Suprapubic skin (tissue), 4 donors: ENCODE measurements around the gene FDX1. TPM values are rescaled to one million over a fixed set of nuclear protein-coding genes. Genes with fewer than 3 reads are reported as not detected.

Experiments
- DNase-seq, 2 donors: peaks; one replicate each; pipeline ENCODE4 v3.0.0-alpha.2; 2019; ENCODE audit warnings: low spot score in 2 of 2
- H3K27ac ChIP-seq: fragments of 200-600 bp; sonication (generic); one replicate; pipeline ENCODE4 v1.5.1; 2019
- H3K27me3 ChIP-seq: fragments of 200-600 bp; sonication (generic); one replicate; pipeline ENCODE4 v1.5.1; 2019
- H3K36me3 ChIP-seq: fragments of 200-600 bp; sonication (generic); one replicate; pipeline ENCODE4 v1.5.1; 2019
- H3K4me1 ChIP-seq: fragments of 200-600 bp; sonication (generic); one replicate; pipeline ENCODE4 v1.5.1; 2019
- H3K4me3 ChIP-seq: fragments of 200-600 bp; sonication (generic); one replicate; pipeline ENCODE4 v1.5.1; 2019; ENCODE audit warnings: mild to moderate bottlenecking
- H3K9me3 ChIP-seq: fragments of 200-600 bp; sonication (generic); one replicate; pipeline ENCODE4 v1.5.1; 2019
- CTCF ChIP-seq, 2 donors: fragments of 200-600 bp in 1 of 2; fragments of 450-650 bp in 1 of 2; sonication (generic) in 1 of 2; IDR thresholded peaks; one replicate each; pipeline ENCODE4 v1.5.1; 2016 to 2019; ENCODE audit warnings: antibody characterized with exemption in 2 of 2, mild to moderate bottlenecking in 1 of 2, moderate library complexity in 1 of 2
- EP300 ChIP-seq: sonication (generic); formaldehyde crosslinking; IDR thresholded peaks from one replicate; pipeline ENCODE4 v1.6.1; 2017; ENCODE audit warnings: antibody characterized with exemption
- POLR2A ChIP-seq, 2 donors: fragments of 450-650 bp; IDR thresholded peaks; one replicate each; pipeline ENCODE4 v1.6.1; 2017; ENCODE audit warnings: antibody characterized with exemption in 2 of 2, mild to moderate bottlenecking in 2 of 2, moderate library complexity in 2 of 2
- POLR2AphosphoS5 ChIP-seq, 3 donors: sonication (generic); formaldehyde crosslinking; IDR thresholded peaks; one replicate each; pipeline ENCODE4 v1.6.1; 2017; ENCODE audit warnings: antibody characterized with exemption in 3 of 3
- WGBS: methylation state at CpG from one replicate; pipeline ENCODE4 v1.1.5; 2018; 5-methylcytosine and 5-hydroxymethylcytosine counted together
- total RNA-seq, 4 donors: library from RNA; depleted of rRNA; stranded (reverse); fragments of >200 nt; gene quantifications; one replicate each; pipeline ENCODE4 v1.1.0, GENCODE V29; 2016

Gene FDX1
- total RNA-seq, 4 donors from 2014 or later, result 6.0 to 14.6 (median 8.7) TPM

GRCh38 chr11:110470716-110471115 lies 41.0 kb downstream of the FDX1 start:
- WGBS, result 90% methylated on average over 2 of the region's 2 CpGs
- Histone ChIP-seq H3K27me3 (no peaks in the 10 kb centered on the region), H3K4me1 (no peaks in the 10 kb centered on the region), H3K36me3 (no peaks in the 10 kb centered on the region), H3K27ac (no peak overlapping the region), H3K4me3 (no peak overlapping the region), H3K9me3 (no peaks in the 10 kb centered on the region)
- TF ChIP-seq CTCF (IDR thresholded peaks at IDR 0.05), result no peak
- no peak for TF ChIP-seq POLR2AphosphoS5 (IDR thresholded peaks at IDR 0.05)
- TF ChIP-seq POLR2A (IDR thresholded peaks at IDR 0.05), result no peak
- TF ChIP-seq EP300, result no peak
- no peak for DNase-seq

GRCh38 chr11:110471371-110471770 lies 41.6 kb downstream of the FDX1 start:
- no peaks in the 10 kb centered on the region for H3K27me3 ChIP-seq
- no peaks in the 10 kb centered on the region for H3K36me3 ChIP-seq
- no peak for DNase-seq
- H3K27ac ChIP-seq, result no peak overlapping the region
- WGBS, result 78% methylated on average over 1 of the region's 1 CpG
- no peak overlapping the region for H3K4me3 ChIP-seq
- TF ChIP-seq POLR2AphosphoS5 (IDR thresholded peaks at IDR 0.05) (no peak), EP300 (no peak), POLR2A (IDR thresholded peaks at IDR 0.05) (no peak), CTCF (IDR thresholded peaks at IDR 0.05) (no peak)
- H3K9me3 ChIP-seq, result no peaks in the 10 kb centered on the region
- H3K4me1 ChIP-seq, result no peaks in the 10 kb centered on the region

GRCh38 chr11:110472858-110473257 lies 43.1 kb downstream of the FDX1 start:
- H3K36me3 ChIP-seq, result no peaks in the 10 kb centered on the region
- H3K9me3 ChIP-seq, result no peaks in the 10 kb centered on the region
- H3K4me3 ChIP-seq, result no peak overlapping the region
- no peak overlapping the region for H3K27ac ChIP-seq
- no peak for DNase-seq
- WGBS, result 78% methylated on average over 1 of the region's 1 CpG
- TF ChIP-seq CTCF (IDR thresholded peaks at IDR 0.05) (no peak), EP300 (no peak), POLR2AphosphoS5 (IDR thresholded peaks at IDR 0.05) (no peak), POLR2A (IDR thresholded peaks at IDR 0.05) (no peak)
- H3K27me3 ChIP-seq, result no peaks in the 10 kb centered on the region
- H3K4me1 ChIP-seq, result no peaks in the 10 kb centered on the region

- Histone ChIP-seq H3K27me3 (no peaks in the 10 kb centered on the region), H3K9me3 (no peaks in the 10 kb centered on the region), H3K36me3 (no peaks in the 10 kb centered on the region), H3K4me1 (peaks cover 2% of the 10 kb centered on the region), H3K27ac (no peak overlapping the region), H3K4me3 (no peak overlapping the region)
- WGBS, result 79% methylated on average over 7 of the region's 7 CpGs
- TF ChIP-seq POLR2AphosphoS5 (IDR thresholded peaks at IDR 0.05), result no peak
- TF ChIP-seq CTCF (IDR thresholded peaks at IDR 0.05), result no peak
- TF ChIP-seq POLR2A (IDR thresholded peaks at IDR 0.05), result no peak
- no peak for TF ChIP-seq EP300
- DNase-seq, result no peak
Measured at GRCh38 chr11:110473706-110474105, 44.0 kb downstream of the FDX1 start.

- H3K9me3 ChIP-seq, result no peaks in the 10 kb centered on the region
- no peak for TF ChIP-seq POLR2AphosphoS5 (IDR thresholded peaks at IDR 0.05)
- TF ChIP-seq CTCF (IDR thresholded peaks at IDR 0.05), result no peak
- TF ChIP-seq POLR2A (IDR thresholded peaks at IDR 0.05), result no peak
- TF ChIP-seq EP300, result no peak
- H3K4me3 ChIP-seq, result no peak overlapping the region
- H3K27ac ChIP-seq, result no peak overlapping the region
- H3K27me3 ChIP-seq, result no peaks in the 10 kb centered on the region
- H3K4me1 ChIP-seq, result peaks cover 11% of the 10 kb centered on the region
- WGBS, result 96% methylated on average over 1 of the region's 1 CpG
- H3K36me3 ChIP-seq, result no peaks in the 10 kb centered on the region
- no peak for DNase-seq
Measured at GRCh38 chr11:110474578-110474977, 44.8 kb downstream of the FDX1 start.
